ENCODE data around the gene TNIP1. TPM values are rescaled to one million over a fixed set of nuclear protein-coding genes. Genes with fewer than 3 reads are reported as not detected.

TNIP1 gene
- total RNA-seq, 6 donors from 2014 or later, result 109 to 166 (median 130) TPM

DNA sequence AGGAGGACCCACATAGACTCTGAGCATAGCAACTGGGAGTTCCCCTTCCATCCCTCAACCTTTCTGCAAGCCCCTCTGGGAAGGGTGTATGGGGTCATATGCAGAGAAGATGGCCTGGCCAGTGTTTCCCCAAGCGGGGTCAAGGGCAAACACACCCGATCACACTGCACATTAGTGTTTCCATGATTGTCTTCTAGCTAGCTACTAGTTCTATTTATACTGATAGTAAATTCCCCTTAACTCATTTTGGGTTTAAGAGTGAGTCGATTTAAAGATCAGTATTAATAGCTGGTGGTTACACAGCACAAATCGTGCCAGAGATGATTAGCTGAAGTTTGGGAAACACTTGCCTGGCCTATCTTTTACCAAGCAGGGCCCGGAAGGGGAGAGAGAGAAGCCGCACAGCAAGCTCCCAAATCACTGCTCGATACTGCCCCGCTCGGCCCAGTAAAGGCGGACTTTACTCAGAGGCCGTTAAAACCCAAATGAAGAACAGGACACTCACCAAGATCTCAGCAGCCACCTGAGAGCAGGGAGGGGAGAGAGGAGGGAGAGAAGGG lies 29.4 kb upstream of the TNIP1 start:
- H3K4me3 ChIP-seq, result no peak overlapping the region
- WGBS, 2 donors, result 92 to 96% methylated on average over 11 of the region's 11 CpGs
- DNase-seq (no peak), ATAC-seq (ENCODE audit: low FRiP score in 2 of 2) (no peak)
- peaks cover 0 to 54% (median 15%) of the 10 kb centered on the region in 4 donors for H3K36me3 ChIP-seq
- H3K27ac ChIP-seq, result no peak overlapping the region
- peaks cover 31 to 40% (median 38%) of the 10 kb centered on the region in 4 donors for H3K4me1 ChIP-seq
- no peaks in the 10 kb centered on the region for H3K9me3 ChIP-seq
- no peak for TF ChIP-seq POLR2AphosphoS5 (IDR thresholded peaks at IDR 0.05)
- TF ChIP-seq EP300 (IDR thresholded peaks at IDR 0.05), result no peak
- no peak for TF ChIP-seq CTCF (IDR thresholded peaks at IDR 0.05)
- TF ChIP-seq POLR2A (IDR thresholded peaks at IDR 0.05), result no peak
- no peaks in the 10 kb centered on the region for H3K27me3 ChIP-seq

DNA sequence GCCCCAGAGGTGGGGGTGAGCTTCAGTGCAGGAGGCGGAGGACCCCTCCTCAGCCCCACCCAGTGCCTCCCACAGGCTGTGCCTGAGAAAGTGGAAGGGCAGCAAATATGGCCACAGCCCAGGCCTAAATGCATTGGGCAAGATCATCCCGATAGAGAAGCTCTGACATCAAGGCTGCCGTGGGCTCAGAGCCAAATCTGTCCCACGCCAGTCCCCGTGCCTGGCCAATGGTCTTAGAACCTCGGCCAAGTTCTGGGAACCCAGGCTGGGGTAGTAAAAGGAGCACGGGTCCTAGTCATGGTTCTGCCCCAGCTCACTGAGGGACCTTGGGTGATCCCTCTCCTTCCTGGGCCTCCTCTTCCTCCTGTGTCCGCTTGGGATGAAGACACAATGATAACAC lies 27.7 kb upstream of the TNIP1 start:
- H3K27me3 ChIP-seq, result no peaks in the 10 kb centered on the region
- H3K4me1 ChIP-seq, result peaks cover 28 to 39% (median 37%) of the 10 kb centered on the region in 4 donors
- TF ChIP-seq EP300 (IDR thresholded peaks at IDR 0.05) (no peak), POLR2A (IDR thresholded peaks at IDR 0.05) (no peak), POLR2AphosphoS5 (IDR thresholded peaks at IDR 0.05) (peak in 1 of 2 donors; percentile 8), CTCF (IDR thresholded peaks at IDR 0.05) (no peak)
- no peak for ATAC-seq (ENCODE audit: low FRiP score in 2 of 2)
- H3K27ac ChIP-seq, result peak overlapping the region; percentile 20 to 68 (median 44)
- peaks cover 0 to 65% (median 17%) of the 10 kb centered on the region in 4 donors for H3K36me3 ChIP-seq
- no peak for DNase-seq
- 54 to 55% methylated on average over 5 to 8 of the region's 8 CpGs for WGBS, 2 donors
- H3K9me3 ChIP-seq, result no peaks in the 10 kb centered on the region
- H3K4me3 ChIP-seq, result no peak overlapping the region

- ATAC-seq (ENCODE audit: low FRiP score in 2 of 2), result peak in 1 of 2 donors; percentile 68
- DNase-seq, result peak in 1 of 2 donors; percentile 54
- peaks cover 0 to 71% (median 17%) of the 10 kb centered on the region in 4 donors for H3K36me3 ChIP-seq
Measured at GRCh38 chr5:151107738-151108520, 27.1 kb upstream of the TNIP1 start.

DNA sequence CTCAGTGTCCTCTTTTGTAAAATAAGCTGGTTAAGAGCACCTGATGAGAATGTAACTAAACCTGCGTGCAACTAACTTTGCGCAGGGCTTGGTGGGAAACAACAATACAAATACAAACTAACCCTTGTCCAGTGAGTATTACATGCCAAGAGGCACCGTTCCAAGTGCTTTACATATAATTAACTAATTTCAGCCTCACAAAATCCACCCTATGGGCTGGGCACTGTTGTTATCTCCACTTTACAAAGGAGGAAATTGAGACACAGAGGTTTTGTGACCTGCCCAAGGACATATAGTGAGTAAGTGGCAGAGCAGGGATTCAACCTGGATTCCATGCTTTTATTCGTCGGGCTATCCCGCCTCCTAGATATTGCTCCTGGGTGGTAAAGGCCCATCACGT lies 26.2 kb upstream of the TNIP1 start:
- Histone ChIP-seq H3K36me3 (peaks cover 0 to 69% (median 17%) of the 10 kb centered on the region in 4 donors), H3K4me1 (peaks cover 28 to 39% (median 37%) of the 10 kb centered on the region in 4 donors), H3K9me3 (no peaks in the 10 kb centered on the region), H3K27me3 (no peaks in the 10 kb centered on the region), H3K4me3 (no peak overlapping the region), H3K27ac (peak overlapping the region in 1 of 4 donors; percentile 28)
- ATAC-seq (ENCODE audit: low FRiP score in 2 of 2) (no peak), DNase-seq (no peak)
- TF ChIP-seq EP300 (IDR thresholded peaks at IDR 0.05) (no peak), POLR2A (IDR thresholded peaks at IDR 0.05) (no peak), POLR2AphosphoS5 (IDR thresholded peaks at IDR 0.05) (no peak), CTCF (IDR thresholded peaks at IDR 0.05) (no peak)
- 81 to 82% methylated on average over 7 of the region's 7 CpGs for WGBS, 2 donors

More at GRCh38 chr5:151107738-151108520, 27.1 kb upstream of the TNIP1 start:
- no peak overlapping the region for H3K4me3 ChIP-seq
- TF ChIP-seq CTCF (IDR thresholded peaks at IDR 0.05) (peak in 1 of 6 experiments; percentile 27), POLR2A (IDR thresholded peaks at IDR 0.05) (no peak)
- WGBS, 2 donors, result 67 to 77% methylated on average over 11 of the region's 11 CpGs
- H3K9me3 ChIP-seq, result no peaks in the 10 kb centered on the region
- H3K27me3 ChIP-seq, result no peaks in the 10 kb centered on the region
- H3K4me1 ChIP-seq, result peaks cover 28 to 39% (median 37%) of the 10 kb centered on the region in 4 donors
- H3K27ac ChIP-seq, result peak overlapping the region; percentile 20 to 68 (median 44)
